C4-2B (cell line): ENCODE data around the gene C18orf63.

Experiments used
- CTCF ChIP-seq: fragments of 450-650 bp; conservative IDR thresholded peaks from 2 replicates; pipeline ENCODE4 v1.5.1; 2017; ENCODE audit warnings: mild to moderate bottlenecking
- ZFX ChIP-seq: fragments of 450-650 bp; IDR thresholded peaks from 2 replicates; pipeline ENCODE4 v1.6.1; 2017

- TF ChIP-seq CTCF (no peak; the same call in 1 of the 2 replicates), ZFX (no peak)
Measured at GRCh38 chr18:74397572-74397971, 81.9 kb downstream of the C18orf63 start.
